Endothelial cell of umbilical vein (primary cell): ENCODE results near the gene PLBD1.

Experiments
- CTCF ChIP-seq, 2 donors: IDR thresholded peaks; 1 replicate in 1 of 2; 2 replicates in 1 of 2; pipeline ENCODE4 v1.5.1; 2011; ENCODE audit warnings: low read length in 2 of 2, mild to moderate bottlenecking in 2 of 2, moderate library complexity in 2 of 2, control low read depth in 1 of 2, inconsistent platforms in 1 of 2, low read depth in 1 of 2; ENCODE audit not compliant: insufficient read depth in 1 of 2; ENCODE audit errors: extremely low read depth in 1 of 2
- EZH2 ChIP-seq: IDR thresholded peaks from 2 replicates; pipeline ENCODE4 v1.6.1; 2012; ENCODE audit warnings: borderline replicate concordance, low read depth, mild to moderate bottlenecking, moderate library complexity, low read length, inconsistent platforms; ENCODE audit not compliant: severe bottlenecking
- FOS ChIP-seq: IDR thresholded peaks from 2 replicates; pipeline ENCODE4 v1.6.1; 2011; ENCODE audit warnings: mild to moderate bottlenecking, low read length, moderate library complexity, borderline replicate concordance; ENCODE audit not compliant: insufficient read depth
- MYC ChIP-seq: IDR thresholded peaks from one replicate; pipeline ENCODE4 v1.6.1; 2011; ENCODE audit warnings: mild to moderate bottlenecking, low read depth, low read length
- POLR2A ChIP-seq: IDR thresholded peaks from 2 replicates; pipeline ENCODE4 v1.6.1; 2012; ENCODE audit warnings: low read depth, mild to moderate bottlenecking, control low read depth, low read length
- POLR2AphosphoS5 ChIP-seq: IDR thresholded peaks from 2 replicates; pipeline ENCODE4 v1.6.1; 2012; ENCODE audit warnings: low read depth, mild to moderate bottlenecking, control low read depth, low read length, moderate library complexity; ENCODE audit not compliant: insufficient read depth

GRCh38 chr12:14573118-14573517 lies 5.4 kb upstream of the PLBD1 start:
- TF ChIP-seq CTCF (IDR thresholded peaks at IDR 0.05; ENCODE audit: extremely low read depth in 1 of 2, insufficient read depth in 1 of 2, low read depth in 1 of 2, low read length in 2 of 2) (no peak), EZH2 (no peak), MYC (no peak), POLR2A (no peak), POLR2AphosphoS5 (no peak), FOS (no peak)
